ENCODE results near the gene CYP11A1.

CYP11A1 gene

GRCh38 chr15:74403588-74403919, 36.1 kb upstream of the CYP11A1 start:
- Histone ChIP-seq H3K27me3 (ENCODE audit: insufficient read depth, poor library complexity, severe bottlenecking) (no peaks in the 10 kb centered on the region), H3K27ac (replicated peaks) (peak overlapping the region; percentile 62), H3K4me3 (replicated peaks; ENCODE audit: insufficient read depth, low read length) (no peak overlapping the region)
- no peak for DNase-seq (ENCODE audit: low read depth in 1 of 2, low spot score in 1 of 2)
- TF ChIP-seq REST (IDR thresholded peaks at IDR 0.05; ENCODE audit: insufficient replicate concordance, low read depth) (no peak), POLR2AphosphoS5 (IDR thresholded peaks at IDR 0.05; ENCODE audit: low read depth) (no peak), GABPA (IDR thresholded peaks at IDR 0.05; ENCODE audit: low read depth) (no peak), CTCF (IDR thresholded peaks at IDR 0.05; ENCODE audit: insufficient read depth, low read length) (no peak), SPI1 (IDR thresholded peaks at IDR 0.05; ENCODE audit: borderline replicate concordance, low read depth) (no peak)

GRCh38 chr15:74402873-74403587, 35.6 kb upstream of the CYP11A1 start:
- peak; percentile 65 for TF ChIP-seq GABPA (IDR thresholded peaks at IDR 0.05; ENCODE audit: low read depth)
- TF ChIP-seq REST (IDR thresholded peaks at IDR 0.05; ENCODE audit: insufficient replicate concordance, low read depth): no peak
- peak; percentile 66 for TF ChIP-seq POLR2AphosphoS5 (IDR thresholded peaks at IDR 0.05; ENCODE audit: low read depth)
- no peak for TF ChIP-seq CTCF (IDR thresholded peaks at IDR 0.05; ENCODE audit: insufficient read depth, low read length)
- TF ChIP-seq SPI1 (IDR thresholded peaks at IDR 0.05; ENCODE audit: borderline replicate concordance, low read depth): peak; percentile 28; the same call in 1 of the 2 replicates
- H3K27me3 ChIP-seq (ENCODE audit: insufficient read depth, poor library complexity, severe bottlenecking): no peaks in the 10 kb centered on the region
- no peak overlapping the region for H3K4me3 ChIP-seq (replicated peaks; ENCODE audit: insufficient read depth, low read length)
- peak; percentile 74 to 86 for DNase-seq (ENCODE audit: low read depth in 1 of 2, low spot score in 1 of 2)
- H3K27ac ChIP-seq (replicated peaks): peak overlapping the region; percentile 62

- DNase-seq (ENCODE audit: low read depth in 1 of 2, low spot score in 1 of 2): no peak
- TF ChIP-seq GABPA (IDR thresholded peaks at IDR 0.05; ENCODE audit: low read depth) (no peak), POLR2AphosphoS5 (IDR thresholded peaks at IDR 0.05; ENCODE audit: low read depth) (no peak), CTCF (IDR thresholded peaks at IDR 0.05; ENCODE audit: insufficient read depth, low read length) (no peak), SPI1 (IDR thresholded peaks at IDR 0.05; ENCODE audit: borderline replicate concordance, low read depth) (no peak), REST (IDR thresholded peaks at IDR 0.05; ENCODE audit: insufficient replicate concordance, low read depth) (no peak)
- Histone ChIP-seq H3K27me3 (ENCODE audit: insufficient read depth, poor library complexity, severe bottlenecking) (no peaks in the 10 kb centered on the region), H3K27ac (replicated peaks) (peak overlapping the region; percentile 62), H3K4me3 (replicated peaks; ENCODE audit: insufficient read depth, low read length) (no peak overlapping the region)
Measured at GRCh38 chr15:74402337-74402841, 34.9 kb upstream of the CYP11A1 start.

Data from HL-60 (cell line).